Thyroid gland (tissue), 4 donors: ENCODE measurements around the gene LZIC.

Source experiments
- POLR2A ChIP-seq, 2 donors: fragments of 450-650 bp; IDR thresholded peaks; one replicate each; pipeline ENCODE4 v1.6.1; 2017; ENCODE audit warnings: antibody characterized with exemption in 2 of 2, mild to moderate bottlenecking in 2 of 2, moderate library complexity in 1 of 2
- TF ChIP-seq, protein P1 (sequence below), 6 experiments: fragments of 200-600 bp in 3 of 6; fragments of 450-650 bp in 3 of 6; sonication (generic) in 3 of 6; IDR thresholded peaks; one replicate each; pipeline ENCODE4 v1.5.1; 2016 to 2019; ENCODE audit warnings: antibody characterized with exemption in 6 of 6, mild to moderate bottlenecking in 2 of 6, inconsistent platforms in 1 of 6, moderate library complexity in 1 of 6

DNA sequence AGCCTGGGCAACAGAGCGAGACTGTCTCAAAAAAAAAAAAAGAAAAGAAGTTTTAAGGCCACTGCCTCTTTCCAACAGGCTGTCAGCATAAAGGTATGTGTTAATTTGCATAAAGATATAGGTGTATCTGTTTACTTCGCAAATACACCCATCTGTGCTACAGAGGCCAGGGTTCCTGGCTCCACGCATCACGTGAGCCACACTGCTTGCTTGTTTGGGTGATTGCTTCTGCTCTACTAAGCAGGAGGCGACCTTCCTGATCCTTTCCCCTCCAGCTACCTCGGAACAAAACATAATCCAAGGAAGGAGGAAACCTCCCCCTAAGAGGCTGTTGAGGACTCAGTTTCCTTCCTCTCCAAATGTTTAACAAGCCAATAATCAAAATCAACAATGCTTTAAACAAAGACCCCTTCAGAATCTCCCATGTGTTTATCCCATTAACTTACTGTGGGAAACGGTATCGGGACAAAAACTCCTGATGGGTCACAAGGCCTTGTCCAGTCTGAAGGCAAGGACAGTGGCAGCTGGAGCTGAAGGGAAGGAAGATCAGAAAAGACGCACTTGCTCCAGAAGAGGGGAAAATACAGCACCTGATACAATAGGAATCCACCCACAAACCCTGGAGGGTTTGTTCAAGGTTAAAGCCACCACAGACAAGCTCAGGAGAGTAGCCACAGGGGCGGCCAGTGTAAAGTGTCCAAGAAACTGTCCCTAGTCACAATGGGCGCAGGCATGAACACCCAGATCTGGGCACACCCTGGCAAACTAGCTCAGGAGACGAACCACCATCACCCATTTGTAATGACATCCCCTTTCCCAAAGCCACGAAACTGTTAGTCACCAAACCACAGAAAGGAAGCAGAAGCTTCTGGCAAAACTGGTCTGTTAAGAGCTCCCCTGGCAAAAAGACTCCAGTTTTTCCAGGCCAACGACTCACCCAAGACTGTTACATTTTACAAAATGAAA lies 50.3 kb downstream of the LZIC start:
- TF ChIP-seq, protein P1, sequence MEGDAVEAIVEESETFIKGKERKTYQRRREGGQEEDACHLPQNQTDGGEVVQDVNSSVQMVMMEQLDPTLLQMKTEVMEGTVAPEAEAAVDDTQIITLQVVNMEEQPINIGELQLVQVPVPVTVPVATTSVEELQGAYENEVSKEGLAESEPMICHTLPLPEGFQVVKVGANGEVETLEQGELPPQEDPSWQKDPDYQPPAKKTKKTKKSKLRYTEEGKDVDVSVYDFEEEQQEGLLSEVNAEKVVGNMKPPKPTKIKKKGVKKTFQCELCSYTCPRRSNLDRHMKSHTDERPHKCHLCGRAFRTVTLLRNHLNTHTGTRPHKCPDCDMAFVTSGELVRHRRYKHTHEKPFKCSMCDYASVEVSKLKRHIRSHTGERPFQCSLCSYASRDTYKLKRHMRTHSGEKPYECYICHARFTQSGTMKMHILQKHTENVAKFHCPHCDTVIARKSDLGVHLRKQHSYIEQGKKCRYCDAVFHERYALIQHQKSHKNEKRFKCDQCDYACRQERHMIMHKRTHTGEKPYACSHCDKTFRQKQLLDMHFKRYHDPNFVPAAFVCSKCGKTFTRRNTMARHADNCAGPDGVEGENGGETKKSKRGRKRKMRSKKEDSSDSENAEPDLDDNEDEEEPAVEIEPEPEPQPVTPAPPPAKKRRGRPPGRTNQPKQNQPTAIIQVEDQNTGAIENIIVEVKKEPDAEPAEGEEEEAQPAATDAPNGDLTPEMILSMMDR (IDR thresholded peaks at IDR 0.05): no peak
- no peak for TF ChIP-seq POLR2A (IDR thresholded peaks at IDR 0.05)
